GM21390 (cell line): ENCODE data around the gene PTPRN2.
"Not testable (repeated sequence)": the region's sequence is repeated elsewhere in the genome, so short reads cannot be mapped to it uniquely, and the experiment has no call there.

Experiments
- ATAC-seq: cut with Tn5 transposase; IDR thresholded peaks from one replicate; pipeline ENCODE4 v1.9.1; 2021; ENCODE audit not compliant: unreplicated experiment

PTPRN2 gene

GRCh38 chr7:157739031-157739430 is 848.6 kb downstream of the PTPRN2 start:
- no peak for ATAC-seq

DNA sequence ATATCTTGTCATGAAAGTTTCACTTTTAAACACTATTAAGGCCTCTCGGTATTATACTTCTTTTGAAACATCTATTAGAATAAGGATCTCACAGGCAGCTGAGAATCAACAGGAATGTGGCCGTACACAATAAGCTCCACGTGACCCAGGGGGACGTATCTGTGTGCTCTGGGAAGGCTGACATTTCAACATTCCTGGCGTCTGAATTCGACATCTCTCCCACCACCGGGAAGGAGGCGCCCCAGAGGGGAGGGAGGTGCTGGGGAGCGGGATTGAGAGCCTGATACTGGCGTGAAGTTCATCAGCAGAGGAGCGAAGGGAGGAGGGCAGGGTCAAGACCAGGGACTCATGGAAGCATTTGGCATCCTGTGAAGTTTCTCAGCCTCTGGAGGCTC is 849.6 kb downstream of the PTPRN2 start:
- ATAC-seq = no peak

DNA sequence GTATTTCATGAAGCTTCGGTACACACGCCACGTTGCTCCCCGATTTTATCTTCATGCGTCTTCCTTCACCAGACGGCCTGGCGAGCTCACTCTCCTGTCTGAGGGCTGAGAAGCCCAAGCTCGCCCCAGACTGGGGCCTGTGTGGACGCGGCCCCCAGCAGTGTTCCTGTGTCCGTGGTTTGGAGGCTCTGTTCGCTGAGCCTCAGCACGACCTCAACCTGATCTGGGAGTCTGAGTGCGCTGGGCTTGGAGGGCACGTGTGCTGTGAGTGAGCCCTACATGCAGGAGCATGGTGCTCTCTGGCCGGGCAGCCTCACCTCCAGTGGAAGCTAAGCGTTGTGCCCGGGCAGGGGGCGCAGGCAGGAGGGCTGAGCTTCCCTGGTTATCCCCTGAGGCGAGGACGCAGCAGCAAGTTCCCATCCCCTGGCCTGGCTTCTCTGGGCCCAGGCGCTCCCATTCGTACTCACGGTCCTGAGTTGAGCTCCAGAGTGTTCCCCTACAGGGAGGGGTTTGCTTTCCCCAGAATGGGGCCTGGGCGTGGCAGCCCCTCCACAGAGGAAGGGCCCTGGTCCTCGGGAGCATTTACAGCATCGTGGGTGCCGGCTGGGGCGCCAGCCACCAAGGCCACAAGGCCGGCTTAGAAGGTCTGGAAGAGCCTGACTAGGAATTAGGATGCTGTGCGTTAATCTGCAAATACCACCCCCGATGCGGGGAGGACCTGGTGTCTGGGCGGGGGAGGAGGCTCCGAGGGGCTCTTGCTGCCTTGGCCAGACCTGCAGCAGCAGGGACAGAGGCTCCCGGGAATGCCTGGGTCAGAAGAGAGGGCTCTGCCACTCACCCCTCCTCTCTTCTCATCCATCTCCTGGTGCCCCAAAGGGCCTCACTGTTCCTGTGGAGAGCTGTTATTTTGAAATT is 850.2 kb downstream of the PTPRN2 start:
- ATAC-seq = no peak

DNA sequence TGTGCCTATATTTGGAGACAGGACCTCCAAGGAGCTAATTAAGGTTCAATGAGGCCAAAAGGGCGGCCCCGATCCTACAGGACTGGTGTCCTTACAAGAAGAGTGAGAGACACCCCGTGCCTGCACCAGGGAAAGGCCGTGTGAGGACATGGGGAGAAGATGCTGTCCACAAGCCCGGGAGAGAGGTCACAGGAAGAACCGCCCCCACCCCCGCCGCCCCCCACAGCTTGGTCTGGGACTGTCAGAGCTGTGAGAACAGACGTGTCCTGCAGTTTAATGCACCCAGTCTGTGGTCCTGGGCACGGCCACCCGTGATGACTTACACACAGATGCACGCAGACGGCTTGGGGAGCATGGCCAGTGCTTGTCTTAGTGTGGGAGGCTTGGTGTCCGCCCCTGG is 851.3 kb downstream of the PTPRN2 start:
- no peak for ATAC-seq

- ATAC-seq = no peak
These were observed 851.8 kb downstream of the PTPRN2 start for GRCh38 chr7:157735826-157736225.

GRCh38 chr7:157734676-157735640 is 852.7 kb downstream of the PTPRN2 start:
- no peak for ATAC-seq

- not testable (repeated sequence) for ATAC-seq
These were observed 853.7 kb downstream of the PTPRN2 start for GRCh38 chr7:157733760-157734395.

GRCh38 chr7:157731126-157731525 is 856.5 kb downstream of the PTPRN2 start:
- ATAC-seq = no peak

DNA sequence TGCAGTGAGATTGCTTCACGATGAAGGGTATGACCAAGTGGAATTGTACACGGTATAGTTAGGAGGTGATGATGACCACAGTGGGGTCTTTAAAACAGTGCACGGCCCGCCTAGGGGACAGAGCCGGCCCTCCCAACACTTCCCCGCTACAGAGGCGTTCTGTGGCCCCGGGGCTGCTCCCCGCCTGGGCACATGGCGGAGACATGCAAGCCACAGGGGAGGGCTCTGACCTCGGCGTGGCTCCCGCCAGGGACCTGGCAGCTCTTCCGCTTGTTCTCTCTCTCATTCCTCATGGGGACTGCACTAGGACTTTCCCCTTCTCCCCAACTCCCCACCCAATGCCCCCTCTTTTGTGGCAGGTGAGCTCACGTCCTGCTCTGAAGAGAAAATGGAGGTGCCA is 857.0 kb downstream of the PTPRN2 start:
- ATAC-seq = no peak

- no peak for ATAC-seq
These were observed 858.1 kb downstream of the PTPRN2 start for GRCh38 chr7:157729566-157729965.

DNA sequence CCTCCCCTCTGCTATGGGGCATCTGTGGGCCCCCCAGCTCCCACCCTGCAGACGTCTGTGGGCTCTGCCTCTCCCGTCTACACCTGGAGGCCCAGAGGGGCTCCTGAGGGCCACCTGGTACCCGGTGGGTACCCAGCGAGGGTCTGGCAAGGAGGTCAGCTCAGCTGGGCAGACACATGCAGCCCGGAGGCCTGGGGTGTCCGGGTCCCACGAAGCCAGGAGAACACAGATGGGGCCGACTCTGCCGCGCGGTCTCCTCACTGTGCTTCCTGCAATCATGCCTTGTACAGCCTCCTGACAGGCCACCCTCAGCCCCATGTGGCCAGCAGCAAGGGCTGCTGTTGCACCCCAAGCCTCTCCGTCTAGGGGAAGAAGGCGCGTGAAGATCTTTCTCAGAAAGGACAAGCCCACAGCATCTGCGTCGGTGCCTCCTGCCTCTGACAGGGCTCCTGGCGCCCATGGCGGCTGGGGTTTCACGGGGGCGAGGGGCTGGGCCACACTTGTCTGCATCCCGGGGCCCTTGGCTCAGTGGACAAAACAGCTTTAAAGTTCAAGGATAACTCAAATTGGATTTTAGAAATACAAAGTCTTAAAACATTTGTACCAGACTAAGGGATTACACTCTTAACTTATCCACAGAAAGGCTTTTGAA is 859.5 kb downstream of the PTPRN2 start:
- ATAC-seq = no peak

DNA sequence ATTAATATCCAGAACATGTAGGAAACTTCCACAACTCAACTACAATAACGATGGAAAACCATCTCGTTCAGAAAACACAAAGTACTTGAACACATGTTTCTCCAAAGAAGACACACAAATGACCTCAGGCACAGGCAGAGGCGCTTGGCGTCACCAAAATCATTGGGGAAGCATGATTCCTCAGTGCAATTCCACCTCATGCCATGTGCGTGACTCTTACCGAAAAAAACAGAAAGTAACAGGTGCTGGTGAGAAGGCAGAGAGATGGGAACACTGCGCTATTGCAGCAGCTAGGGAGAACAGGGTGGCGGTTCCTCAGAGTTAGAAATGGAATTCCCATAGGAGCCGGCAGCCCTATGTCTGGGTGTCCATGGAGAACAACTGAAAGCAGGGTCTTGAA is 860.9 kb downstream of the PTPRN2 start:
- ATAC-seq = no peak

DNA sequence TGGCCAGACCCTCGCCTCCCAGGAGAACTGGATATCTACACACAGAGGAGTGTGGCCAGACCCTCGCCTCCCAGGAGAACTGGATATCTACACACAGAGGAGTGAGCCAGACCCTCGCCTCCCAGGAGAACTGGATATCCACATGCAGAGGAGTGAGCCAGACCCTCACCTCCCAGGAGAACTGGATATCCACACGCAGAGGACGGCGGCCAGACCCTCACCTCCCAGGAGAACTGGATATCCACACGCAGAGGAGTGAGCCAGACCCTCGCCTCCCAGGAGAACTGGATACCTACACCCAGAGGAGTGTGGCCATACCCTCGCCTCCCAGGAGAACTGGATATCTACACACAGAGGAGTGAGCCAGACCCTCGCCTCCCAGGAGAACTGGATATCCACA is 862.3 kb downstream of the PTPRN2 start:
- not testable (repeated sequence) for ATAC-seq

DNA sequence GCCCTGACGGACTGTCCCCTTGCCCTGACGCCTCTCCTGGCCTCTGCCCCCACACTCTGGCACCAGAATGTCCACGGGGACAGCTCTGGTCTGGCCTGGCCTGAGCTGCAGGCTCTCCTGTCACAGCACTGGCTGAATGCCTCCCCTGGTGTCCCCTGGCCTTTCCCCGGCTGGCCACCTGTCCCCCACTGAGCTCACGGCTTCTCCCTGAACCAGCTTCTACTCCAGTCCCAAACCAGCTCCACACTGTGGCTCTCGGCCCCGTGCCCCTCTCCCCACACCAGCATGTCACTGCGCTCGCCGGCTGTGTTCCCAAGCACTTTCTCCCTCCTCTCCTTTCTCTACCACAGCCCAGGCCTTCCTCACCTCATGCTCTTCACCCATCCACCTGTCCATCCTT is 864.4 kb downstream of the PTPRN2 start:
- no peak for ATAC-seq

GRCh38 chr7:157722137-157723060 is 865.2 kb downstream of the PTPRN2 start:
- ATAC-seq = no peak

GRCh38 chr7:157721468-157722136 is 866.0 kb downstream of the PTPRN2 start:
- ATAC-seq = no peak

GRCh38 chr7:157719705-157720655 is 867.6 kb downstream of the PTPRN2 start:
- no peak for ATAC-seq
